C4-2B (cell line): ENCODE measurements around the gene COMMD1.
"Not testable (repeated sequence)": the region's sequence is repeated elsewhere in the genome, so short reads cannot be mapped to it uniquely, and the experiment has no call there.

Experiments used
- H3K27ac ChIP-seq: fragments of 450-650 bp; 2 replicates; pipeline ENCODE4 v1.5.1; 2017
- ZFX ChIP-seq: fragments of 450-650 bp; IDR thresholded peaks from 2 replicates; pipeline ENCODE4 v1.6.1; 2017
- TF ChIP-seq, protein P1 (sequence below): fragments of 450-650 bp; conservative IDR thresholded peaks from 2 replicates; pipeline ENCODE4 v1.5.1; 2017; ENCODE audit warnings: mild to moderate bottlenecking

COMMD1 gene

DNA sequence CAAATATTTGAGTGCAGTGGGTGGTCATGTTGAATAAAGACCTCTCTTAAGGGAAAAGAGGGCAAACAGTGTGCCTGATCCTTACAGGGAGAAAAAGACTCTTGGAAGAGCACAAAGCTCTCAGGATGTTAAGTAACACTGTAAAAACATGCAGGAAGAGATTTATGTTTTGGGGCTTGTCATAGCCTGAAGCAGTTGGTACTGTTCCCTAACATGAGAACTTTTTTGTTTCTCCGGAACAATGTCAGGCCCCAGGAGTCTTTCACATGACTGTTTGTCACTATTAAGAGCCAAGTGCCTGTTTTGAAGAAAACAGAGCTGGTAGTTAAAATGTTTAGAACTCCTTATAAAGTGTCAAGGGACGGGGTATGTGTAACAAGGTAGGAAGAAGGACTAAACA lies 206.7 kb downstream of the COMMD1 start:
- no peak overlapping the region for H3K27ac ChIP-seq
- no peak for TF ChIP-seq ZFX
- TF ChIP-seq, protein P1, sequence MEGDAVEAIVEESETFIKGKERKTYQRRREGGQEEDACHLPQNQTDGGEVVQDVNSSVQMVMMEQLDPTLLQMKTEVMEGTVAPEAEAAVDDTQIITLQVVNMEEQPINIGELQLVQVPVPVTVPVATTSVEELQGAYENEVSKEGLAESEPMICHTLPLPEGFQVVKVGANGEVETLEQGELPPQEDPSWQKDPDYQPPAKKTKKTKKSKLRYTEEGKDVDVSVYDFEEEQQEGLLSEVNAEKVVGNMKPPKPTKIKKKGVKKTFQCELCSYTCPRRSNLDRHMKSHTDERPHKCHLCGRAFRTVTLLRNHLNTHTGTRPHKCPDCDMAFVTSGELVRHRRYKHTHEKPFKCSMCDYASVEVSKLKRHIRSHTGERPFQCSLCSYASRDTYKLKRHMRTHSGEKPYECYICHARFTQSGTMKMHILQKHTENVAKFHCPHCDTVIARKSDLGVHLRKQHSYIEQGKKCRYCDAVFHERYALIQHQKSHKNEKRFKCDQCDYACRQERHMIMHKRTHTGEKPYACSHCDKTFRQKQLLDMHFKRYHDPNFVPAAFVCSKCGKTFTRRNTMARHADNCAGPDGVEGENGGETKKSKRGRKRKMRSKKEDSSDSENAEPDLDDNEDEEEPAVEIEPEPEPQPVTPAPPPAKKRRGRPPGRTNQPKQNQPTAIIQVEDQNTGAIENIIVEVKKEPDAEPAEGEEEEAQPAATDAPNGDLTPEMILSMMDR = no peak

DNA sequence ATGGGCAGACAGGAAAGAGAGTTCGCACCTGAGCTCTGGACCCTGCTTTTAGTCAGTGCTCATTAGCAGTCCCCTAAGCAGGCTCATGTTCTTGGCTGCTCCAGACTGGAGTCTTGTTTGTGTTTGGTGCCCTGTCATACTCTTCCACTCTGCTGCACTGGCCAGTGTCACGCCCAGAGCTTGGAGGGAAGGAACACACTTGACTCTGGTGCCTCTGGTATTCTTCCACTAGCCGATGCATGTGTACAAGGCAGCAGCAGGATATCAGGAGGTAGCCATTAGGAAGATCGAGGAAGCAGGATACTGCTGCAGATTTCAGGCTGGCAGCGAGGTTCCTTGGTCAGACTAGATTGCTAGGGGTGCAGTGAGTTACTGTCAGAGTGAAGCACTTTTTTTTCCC lies 209.1 kb downstream of the COMMD1 start:
- no peak for TF ChIP-seq ZFX
- H3K27ac ChIP-seq = no peak overlapping the region

DNA sequence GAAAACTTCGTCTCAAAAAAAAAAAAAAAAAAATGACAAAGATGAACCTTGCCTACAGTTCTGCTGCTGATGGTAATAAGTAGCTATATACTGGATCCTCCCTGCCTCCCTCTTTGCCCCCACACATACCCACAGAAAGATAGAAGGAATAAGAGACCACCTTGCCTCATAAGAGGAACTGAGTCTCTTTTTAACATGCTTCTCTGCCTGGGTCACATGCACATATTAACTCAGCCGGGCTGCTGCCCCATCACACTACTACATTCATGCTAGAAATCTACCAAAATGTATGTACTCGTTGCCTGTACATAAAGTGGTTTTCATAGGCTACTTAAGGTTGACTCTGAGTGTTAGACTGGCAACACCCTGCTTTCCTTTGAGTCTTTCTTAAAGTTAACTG lies 211.5 kb downstream of the COMMD1 start:
- no peak for TF ChIP-seq ZFX
- TF ChIP-seq, protein P1 = no peak
- H3K27ac ChIP-seq = no peak overlapping the region

DNA sequence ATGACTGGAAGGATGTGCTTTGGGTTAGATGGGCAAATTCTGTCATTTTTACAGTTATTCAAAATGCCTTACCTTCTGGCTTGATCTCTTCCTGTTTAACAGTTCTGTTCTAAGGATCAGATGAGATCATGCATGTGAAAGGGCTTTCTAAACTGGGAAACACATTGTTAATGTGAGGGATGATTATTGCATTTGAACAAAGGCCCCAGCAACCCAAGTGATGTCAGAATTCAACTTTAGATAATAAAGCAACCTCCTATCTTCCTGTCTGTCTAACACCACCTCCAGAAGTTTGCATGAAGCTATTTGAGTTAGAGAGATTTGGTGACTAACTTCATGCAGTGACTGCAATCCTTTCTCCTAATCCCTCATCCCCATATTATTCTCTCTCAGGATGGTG lies 212.7 kb downstream of the COMMD1 start:
- H3K27ac ChIP-seq = no peak overlapping the region
- TF ChIP-seq ZFX = no peak
- TF ChIP-seq, protein P1 = no peak

DNA sequence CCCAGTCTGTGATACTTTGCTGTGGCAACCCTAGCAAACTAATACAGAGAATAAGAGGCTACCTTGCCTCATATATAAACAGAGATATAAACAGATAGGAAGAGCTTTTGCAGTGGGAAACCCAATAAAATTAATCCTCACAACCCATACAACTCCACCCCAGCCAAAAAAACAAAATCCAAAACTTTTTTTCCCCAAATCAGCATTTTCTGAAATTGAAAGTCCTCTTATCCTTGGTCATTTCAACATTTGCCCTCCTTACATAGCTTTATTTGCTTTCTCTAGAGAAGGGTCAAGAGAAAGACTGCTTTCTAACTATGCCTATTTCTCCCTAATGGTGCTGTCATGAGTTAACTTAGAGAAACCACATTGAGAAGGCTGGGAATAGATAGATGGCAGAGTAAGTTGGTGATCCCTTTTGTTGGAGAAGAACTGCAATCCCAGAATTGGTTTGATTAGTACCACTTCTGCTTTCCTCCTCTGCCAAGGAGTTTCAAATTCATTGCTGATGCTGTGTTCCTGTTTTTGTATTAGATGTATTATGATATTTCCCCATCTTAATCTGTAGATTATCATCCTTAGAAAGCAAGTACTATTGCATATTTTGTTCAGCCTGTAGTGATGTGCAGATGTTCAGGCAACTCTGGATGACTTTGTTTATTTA lies 214.0 kb downstream of the COMMD1 start:
- TF ChIP-seq, protein P1 = no peak
- no peak for TF ChIP-seq ZFX
- H3K27ac ChIP-seq = no peak overlapping the region

DNA sequence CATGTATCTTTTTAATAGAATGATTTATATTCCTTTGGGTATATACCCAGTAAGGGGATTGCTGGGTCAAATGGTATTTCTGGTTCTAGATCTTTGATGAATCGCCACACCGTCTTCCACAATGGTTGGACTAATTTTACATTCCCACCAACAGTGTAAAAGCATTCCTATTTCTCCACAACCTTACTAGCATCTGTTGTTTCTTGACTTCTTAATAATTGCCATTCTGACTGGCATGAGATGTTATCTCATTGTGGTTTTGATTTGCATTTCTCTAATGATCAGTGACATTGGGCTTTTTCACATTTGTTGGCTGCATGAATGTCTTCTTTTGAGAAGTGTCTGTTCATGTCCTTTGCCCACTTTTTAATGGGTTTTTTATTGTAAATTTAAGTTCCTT lies 220.8 kb downstream of the COMMD1 start:
- not testable (repeated sequence) for H3K27ac ChIP-seq

DNA sequence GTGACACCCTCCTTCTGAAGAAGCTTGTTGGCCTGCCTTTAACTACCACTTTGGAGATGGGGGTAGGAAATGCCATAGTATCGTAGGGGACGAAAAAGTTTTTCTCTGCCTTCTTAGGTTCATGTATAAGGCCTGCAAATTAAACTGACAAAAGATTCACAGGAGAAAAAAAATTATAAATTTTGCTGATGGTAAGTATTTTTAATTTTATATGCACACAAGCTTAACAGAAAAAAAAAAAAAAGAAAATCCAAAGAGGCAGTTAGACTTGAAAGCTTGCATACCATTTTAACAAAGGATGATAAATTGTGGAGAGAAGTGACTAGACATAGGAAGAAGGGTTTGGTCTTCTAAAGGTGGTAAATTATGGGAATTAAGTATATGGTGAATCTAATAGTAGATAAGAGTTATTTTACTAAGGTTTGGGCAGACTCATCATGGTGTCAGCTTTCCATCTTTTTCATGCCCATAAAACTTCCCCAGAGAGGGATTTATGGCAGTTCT lies 227.9 kb downstream of the COMMD1 start:
- TF ChIP-seq, protein P1 = no peak
- no peak for TF ChIP-seq ZFX
- no peak overlapping the region for H3K27ac ChIP-seq

DNA sequence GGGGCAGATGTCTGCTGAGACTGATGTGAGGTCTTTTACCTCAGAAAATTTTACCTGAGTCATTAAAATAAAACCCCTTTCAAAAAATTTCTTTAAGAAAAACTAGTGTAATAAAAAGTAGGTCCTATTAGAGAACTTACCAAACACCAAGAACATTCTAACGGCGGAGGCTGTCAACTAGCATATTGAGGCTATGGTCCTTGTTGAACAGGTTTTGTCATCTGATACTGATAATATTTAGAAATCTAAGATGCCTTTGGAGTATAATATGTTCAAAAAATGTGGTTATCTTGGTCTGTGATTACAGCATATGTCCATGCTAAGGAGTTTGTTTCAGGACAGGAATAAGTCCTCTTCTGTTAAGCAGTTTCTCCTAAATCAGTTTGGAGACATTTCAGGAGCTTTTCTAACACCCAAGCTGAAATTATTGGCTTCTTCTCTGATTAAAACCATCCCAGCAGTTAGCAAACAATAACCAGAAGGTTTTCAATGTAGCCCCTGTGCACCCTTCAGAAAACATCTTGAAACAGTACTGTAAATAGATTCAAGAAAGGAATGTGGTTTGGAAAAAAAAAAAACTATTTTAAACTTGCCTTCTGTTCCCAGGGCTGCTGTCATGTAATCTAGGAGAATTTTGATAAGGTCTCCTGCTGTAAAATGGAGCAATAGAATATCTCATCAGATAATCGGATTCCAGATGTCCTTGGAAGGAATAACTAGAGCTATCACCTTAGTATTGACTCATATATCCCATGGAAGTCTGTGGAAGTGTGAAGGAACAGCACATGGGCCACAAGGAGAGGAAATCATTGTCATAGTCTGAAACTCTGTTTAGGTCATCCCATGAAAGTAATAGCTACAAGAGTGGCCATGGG lies 231.7 kb downstream of the COMMD1 start:
- TF ChIP-seq ZFX = no peak
- TF ChIP-seq, protein P1 = no peak
- H3K27ac ChIP-seq = no peak overlapping the region
